ENCODE data around the gene FOSB. TPM values are rescaled to one million over a fixed set of nuclear protein-coding genes. Genes with fewer than 3 reads are reported as not detected.
A peak's percentile ranks its signal among the peaks of the same experiment; 100 is the strongest.

FOSB gene
- polyA plus RNA-seq, 2 of the 4 experiments (the other 2 are of a cell fraction): 0.57 to 48.8 TPM

- ChIA-PET CTCF (interaction anchor here (0.6 to 33.4 kb wide), 7 partner anchors 10 to 369 kb away, joined by 4 to 1883 read pairs (median 107); partner anchors contain the start of genes ERCC1, FOSB and PPP1R13L), POLR2A (no interaction called here)
Measured at GRCh38 chr19:45476304-45476703, 8.5 kb downstream of the FOSB start.

GRCh38 chr19:45477186-45477585, 9.4 kb downstream of the FOSB start:
- ATAC-seq (peak in 1 of 2 experiments; percentile 5; a peak in 3 of 6 replicates), FAIRE-seq (no peak), DNase-seq (ENCODE audit: low read depth in 1 of 2, low spot score in 1 of 2) (no peak)
- H3K4me1 ChIP-seq: peaks cover 13% of the 10 kb centered on the region
- POLR2A ChIA-PET: interaction anchor here (0.7 to 2.8 kb wide), 3 partner anchors 9 to 37 kb away, joined by 5 to 40 read pairs (median 34); partner anchors contain the start of gene FOSB
- CTCF ChIA-PET: interaction anchor here (0.7 to 33.4 kb wide), 9 partner anchors 11 to 166 kb away, joined by 3 to 1883 read pairs (median 99); partner anchors contain the start of genes ERCC1, FOSB, PPM1N and PPP1R13L
- TF ChIP-seq PBX3 (IDR thresholded peaks at IDR 0.05) (no peak), TFCP2L1 (CRISPR knock-in tag; IDR thresholded peaks at IDR 0.05) (peak; percentile 66; the same call in 1 of the 2 replicates), HEYL (CRISPR knock-in tag; IDR thresholded peaks at IDR 0.05) (no peak), ZC3H11A (IDR thresholded peaks at IDR 0.05) (no peak), RCOR1 (IDR thresholded peaks at IDR 0.05; ENCODE audit: low read depth, low read length) (no peak), KDM1A (IDR thresholded peaks at IDR 0.05; ENCODE audit: low read depth) (no peak)
- WGBS (ENCODE audit: missing lambda C conversion rate): 64% methylated on average over 5 of the region's 5 CpGs
- H3K9me3 ChIP-seq: no peaks in the 10 kb centered on the region
- H3K4me2 ChIP-seq: peak overlapping the region; percentile 81; the same call in 2 of the 3 replicates
- no peak overlapping the region for H3K4me3 ChIP-seq
- H3K27ac ChIP-seq: peak overlapping the region in 1 of 2 experiments; percentile 17; a peak in 1 of 6 replicates

More at GRCh38 chr19:45476304-45476703, 8.5 kb downstream of the FOSB start:
- Histone ChIP-seq H3K4me3 (no peak overlapping the region), H3K27ac (no peak overlapping the region), H3K9me3 (no peaks in the 10 kb centered on the region), H3K4me2 (no peak overlapping the region), H3K4me1 (peaks cover 13% of the 10 kb centered on the region)
- TF ChIP-seq FOXS1 (CRISPR knock-in tag; IDR thresholded peaks at IDR 0.05): no peak
- TF ChIP-seq E2F6 (IDR thresholded peaks at IDR 0.05; ENCODE audit: borderline replicate concordance, low read depth): no peak
- 0 out of 2 replicates have a peak, but pooled peaks have one; percentile 61 for TF ChIP-seq TP53 (CRISPR knock-in tag; IDR thresholded peaks at IDR 0.05)
- TF ChIP-seq HOXA7 (CRISPR knock-in tag; IDR thresholded peaks at IDR 0.05): peak; percentile 90
- TF ChIP-seq ZSCAN20 (CRISPR knock-in tag; IDR thresholded peaks at IDR 0.05): no peak
- TF ChIP-seq ESRRA (IDR thresholded peaks at IDR 0.05; ENCODE audit: borderline replicate concordance, low read length): no peak
- TF ChIP-seq TFCP2L1 (CRISPR knock-in tag; IDR thresholded peaks at IDR 0.05): peak; percentile 95
- no peak for TF ChIP-seq RAD21 (conservative IDR thresholded peaks at IDR 0.05 in 1 of 2, IDR thresholded peaks at IDR 0.05 in 1 of 2)
- TF ChIP-seq NR3C1 (IDR thresholded peaks at IDR 0.05): no peak
- peak; percentile 97 for TF ChIP-seq FOSB (CRISPR knock-in tag; IDR thresholded peaks at IDR 0.05)
- peak; percentile 72; the same call in 1 of the 2 replicates for TF ChIP-seq RARB (CRISPR knock-in tag; IDR thresholded peaks at IDR 0.05)
- TF ChIP-seq POLR2AphosphoS2 (conservative IDR thresholded peaks at IDR 0.05; ENCODE audit: low read length): 0 out of 2 replicates have a peak, but pooled peaks have one; percentile 23
- TF ChIP-seq POLR2A (IDR thresholded peaks at IDR 0.05; ENCODE audit: low read length): no peak
- FAIRE-seq (no peak), ATAC-seq (peak in 1 of 2 experiments; percentile 30; a peak in 3 of 6 replicates), DNase-seq (ENCODE audit: low read depth in 1 of 2, low spot score in 1 of 2) (peak in 1 of 2 experiments; percentile 61)
- WGBS (ENCODE audit: missing lambda C conversion rate): 48% methylated on average over 5 of the region's 5 CpGs

DNA sequence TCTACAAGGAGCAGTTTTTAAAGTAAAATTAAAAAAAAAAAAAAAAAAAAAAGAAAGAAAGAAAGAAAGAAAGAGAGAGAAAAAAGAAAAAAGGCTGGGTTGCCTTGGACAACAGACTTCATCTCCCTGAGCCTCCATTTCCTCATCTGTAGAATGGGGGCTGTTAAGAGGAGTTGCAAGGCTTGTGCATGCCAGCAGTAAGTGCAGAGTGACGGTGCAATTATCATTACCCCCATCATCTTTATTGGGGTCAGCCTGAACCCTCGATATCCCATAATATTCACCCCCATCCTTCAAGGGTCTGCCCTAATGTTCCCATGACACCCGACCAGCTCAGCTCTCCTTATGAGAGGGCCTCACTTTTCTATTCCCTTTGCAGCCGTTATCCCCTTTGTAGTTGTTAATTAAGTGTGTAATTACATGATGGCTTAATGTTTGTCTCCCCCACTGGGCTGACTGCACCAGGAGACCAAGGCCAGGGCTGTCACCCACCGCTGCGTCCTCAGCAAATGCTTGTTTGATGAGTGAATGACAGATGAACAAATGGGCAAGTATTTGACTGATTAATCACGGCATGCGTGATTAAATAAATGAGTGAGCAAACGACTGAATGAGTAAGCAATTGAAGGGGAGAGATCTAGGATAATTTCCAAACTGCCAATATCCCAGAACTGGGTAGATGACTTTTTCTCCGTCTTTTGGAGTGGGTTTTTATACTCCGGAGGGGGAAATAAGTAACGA, 10.1 kb downstream of the FOSB start:
- ChIA-PET POLR2A (interaction anchor here (0.9 to 2.8 kb wide), 8 partner anchors 9 to 75 kb away, joined by 3 to 40 read pairs (median 6); partner anchors contain the start of genes FOSB and PPP1R13L), CTCF (interaction anchor here (0.7 to 33.4 kb wide), 44 partner anchors 11 to 583 kb away, joined by 3 to 1883 read pairs (median 4); partner anchors contain the start of genes ERCC1, FOSB, OPA3 and PPM1N)
- Histone ChIP-seq H3K4me3 (peak overlapping the region; percentile 28), H3K9me3 (no peaks in the 10 kb centered on the region), H3K27ac (peak overlapping the region; percentile 5 to 89; a peak in 4 of 6 replicates), H3K4me2 (peak overlapping the region; percentile 81), H3K4me1 (peaks cover 13% of the 10 kb centered on the region)
- ATAC-seq (peak; percentile 7 to 12; a peak in 5 of 6 replicates), DNase-seq (ENCODE audit: low read depth in 1 of 2, low spot score in 1 of 2) (no peak), FAIRE-seq (no peak)
- WGBS (ENCODE audit: missing lambda C conversion rate): 8% methylated on average over 12 of the region's 12 CpGs
- TF ChIP-seq PBX3 (IDR thresholded peaks at IDR 0.05): no peak
- TF ChIP-seq CHD2 (IDR thresholded peaks at IDR 0.05; ENCODE audit: low read length, partially characterized antibody): no peak
- TF ChIP-seq FOSL2 (IDR thresholded peaks at IDR 0.05): peak; percentile 27; the same call in 1 of the 2 replicates
- peak; percentile 83 for TF ChIP-seq FOSL2 (CRISPR knock-in tag; IDR thresholded peaks at IDR 0.05)
- TF ChIP-seq KDM5A (IDR thresholded peaks at IDR 0.05): no peak
- no peak for TF ChIP-seq MYC (IDR thresholded peaks at IDR 0.05; ENCODE audit: borderline replicate concordance, low read length)
- 0 out of 2 replicates have a peak, but pooled peaks have one; percentile 8 for TF ChIP-seq NFE2L2 (conservative IDR thresholded peaks at IDR 0.05; ENCODE audit: low read length)
- no peak for TF ChIP-seq HES2 (IDR thresholded peaks at IDR 0.05)
- no peak for TF ChIP-seq NR3C1 (IDR thresholded peaks at IDR 0.05)
- TF ChIP-seq JUNB (IDR thresholded peaks at IDR 0.05): no peak
- no peak for TF ChIP-seq ESRRA (IDR thresholded peaks at IDR 0.05; ENCODE audit: borderline replicate concordance, low read length)
- TF ChIP-seq EP300 (IDR thresholded peaks at IDR 0.05): no peak
- no peak for TF ChIP-seq ZC3H11A (IDR thresholded peaks at IDR 0.05)
- TF ChIP-seq, protein P1, sequence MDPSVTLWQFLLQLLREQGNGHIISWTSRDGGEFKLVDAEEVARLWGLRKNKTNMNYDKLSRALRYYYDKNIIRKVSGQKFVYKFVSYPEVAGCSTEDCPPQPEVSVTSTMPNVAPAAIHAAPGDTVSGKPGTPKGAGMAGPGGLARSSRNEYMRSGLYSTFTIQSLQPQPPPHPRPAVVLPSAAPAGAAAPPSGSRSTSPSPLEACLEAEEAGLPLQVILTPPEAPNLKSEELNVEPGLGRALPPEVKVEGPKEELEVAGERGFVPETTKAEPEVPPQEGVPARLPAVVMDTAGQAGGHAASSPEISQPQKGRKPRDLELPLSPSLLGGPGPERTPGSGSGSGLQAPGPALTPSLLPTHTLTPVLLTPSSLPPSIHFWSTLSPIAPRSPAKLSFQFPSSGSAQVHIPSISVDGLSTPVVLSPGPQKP (IDR thresholded peaks at IDR 0.05; ENCODE audit: low read depth, low read length): no peak
- no peak for TF ChIP-seq MAZ (IDR thresholded peaks at IDR 0.05; ENCODE audit: borderline replicate concordance, low read depth, low read length)
